ENCODE data around the gene SYNJ2. TPM values are rescaled to one million over a fixed set of nuclear protein-coding genes. Genes with fewer than 3 reads are reported as not detected.

Gene SYNJ2
- total RNA-seq, 4 donors from 2014 or later: 6.6 to 15.6 (median 9.8) TPM

DNA sequence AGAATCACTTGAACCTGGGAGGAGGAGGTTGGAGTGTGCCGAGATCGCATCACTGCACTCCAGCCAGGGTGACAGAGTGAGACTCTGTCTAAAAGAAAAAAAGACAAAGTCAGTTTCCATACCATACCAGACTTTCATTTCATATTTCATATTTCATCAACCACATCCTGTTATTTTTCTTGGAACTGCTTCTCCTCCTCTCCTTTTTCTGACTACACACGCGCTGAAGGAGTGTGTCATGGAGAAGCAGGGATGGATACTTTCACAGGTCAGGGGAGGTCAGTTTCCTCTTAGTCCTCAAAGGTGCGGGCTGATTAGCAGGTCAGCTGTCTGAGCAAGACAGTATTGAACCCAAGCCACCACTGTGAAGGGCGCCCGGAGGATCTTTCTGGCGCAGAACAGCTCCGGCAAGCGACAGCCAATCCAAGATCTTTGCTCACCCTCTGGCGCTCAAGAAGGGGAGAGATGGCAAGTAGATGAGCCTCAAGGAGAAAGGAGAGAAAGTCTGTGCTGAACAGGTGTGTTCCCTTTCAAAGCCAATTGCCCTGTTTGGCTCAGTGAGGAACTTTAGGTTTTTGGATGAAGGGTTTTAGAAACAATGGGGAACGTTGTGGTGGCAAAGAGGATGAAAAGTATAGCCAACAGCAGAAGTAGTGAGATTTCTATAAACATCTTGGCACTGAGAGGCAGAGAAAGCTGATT is 18.9 kb upstream of the SYNJ2 start:
- 55 to 67% methylated on average over 7 to 9 of the region's 12 CpGs for WGBS, 2 donors
- intact Hi-C loops (cut with DNase I): no loop called here
- Histone ChIP-seq H3K9me3 (peaks cover 0 to 24% (median 13%) of the 10 kb centered on the region in 3 donors), H3K27ac (no peak overlapping the region), H3K27me3 (no peaks in the 10 kb centered on the region), H3K4me3 (no peak overlapping the region), H3K4me1 (peaks cover 0 to 28% (median 0%) of the 10 kb centered on the region in 3 donors), H3K36me3 (no peaks in the 10 kb centered on the region)
- TF ChIP-seq, protein P1, sequence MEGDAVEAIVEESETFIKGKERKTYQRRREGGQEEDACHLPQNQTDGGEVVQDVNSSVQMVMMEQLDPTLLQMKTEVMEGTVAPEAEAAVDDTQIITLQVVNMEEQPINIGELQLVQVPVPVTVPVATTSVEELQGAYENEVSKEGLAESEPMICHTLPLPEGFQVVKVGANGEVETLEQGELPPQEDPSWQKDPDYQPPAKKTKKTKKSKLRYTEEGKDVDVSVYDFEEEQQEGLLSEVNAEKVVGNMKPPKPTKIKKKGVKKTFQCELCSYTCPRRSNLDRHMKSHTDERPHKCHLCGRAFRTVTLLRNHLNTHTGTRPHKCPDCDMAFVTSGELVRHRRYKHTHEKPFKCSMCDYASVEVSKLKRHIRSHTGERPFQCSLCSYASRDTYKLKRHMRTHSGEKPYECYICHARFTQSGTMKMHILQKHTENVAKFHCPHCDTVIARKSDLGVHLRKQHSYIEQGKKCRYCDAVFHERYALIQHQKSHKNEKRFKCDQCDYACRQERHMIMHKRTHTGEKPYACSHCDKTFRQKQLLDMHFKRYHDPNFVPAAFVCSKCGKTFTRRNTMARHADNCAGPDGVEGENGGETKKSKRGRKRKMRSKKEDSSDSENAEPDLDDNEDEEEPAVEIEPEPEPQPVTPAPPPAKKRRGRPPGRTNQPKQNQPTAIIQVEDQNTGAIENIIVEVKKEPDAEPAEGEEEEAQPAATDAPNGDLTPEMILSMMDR (IDR thresholded peaks at IDR 0.05): no peak
- no peak for TF ChIP-seq POLR2A (IDR thresholded peaks at IDR 0.05)
- DNase-seq: no peak

DNA sequence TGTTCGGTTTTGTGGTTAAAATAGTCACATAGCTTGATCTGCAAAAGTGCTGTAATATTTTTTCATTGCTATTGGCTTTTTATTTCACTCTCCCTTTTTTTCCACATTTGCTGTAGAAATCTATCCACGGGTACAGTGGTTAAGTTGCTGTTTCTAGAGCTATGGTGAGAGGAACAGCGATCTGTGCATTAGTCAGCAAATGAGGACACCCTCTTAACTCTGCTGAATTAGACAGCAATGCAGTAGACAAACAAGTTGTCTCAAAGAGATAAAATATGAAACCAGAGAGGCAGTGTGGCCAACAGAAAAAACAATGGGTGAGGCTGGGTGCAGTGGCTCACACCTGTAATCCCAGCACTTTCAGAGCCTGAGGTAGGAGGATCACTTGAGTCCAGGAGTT is 17.6 kb upstream of the SYNJ2 start:
- TF ChIP-seq, protein P1 (IDR thresholded peaks at IDR 0.05): no peak
- TF ChIP-seq POLR2A (IDR thresholded peaks at IDR 0.05): no peak
- peaks cover 0 to 33% (median 0%) of the 10 kb centered on the region in 3 donors for H3K4me1 ChIP-seq
- H3K36me3 ChIP-seq: no peaks in the 10 kb centered on the region
- peaks cover 0 to 11% (median 0%) of the 10 kb centered on the region in 3 donors for H3K9me3 ChIP-seq
- no peak overlapping the region for H3K4me3 ChIP-seq
- 55 to 77% methylated on average over 3 of the region's 3 CpGs for WGBS, 2 donors
- no peaks in the 10 kb centered on the region for H3K27me3 ChIP-seq
- intact Hi-C loops (cut with DNase I): no loop called here
- no peak for DNase-seq
- H3K27ac ChIP-seq: no peak overlapping the region

DNA sequence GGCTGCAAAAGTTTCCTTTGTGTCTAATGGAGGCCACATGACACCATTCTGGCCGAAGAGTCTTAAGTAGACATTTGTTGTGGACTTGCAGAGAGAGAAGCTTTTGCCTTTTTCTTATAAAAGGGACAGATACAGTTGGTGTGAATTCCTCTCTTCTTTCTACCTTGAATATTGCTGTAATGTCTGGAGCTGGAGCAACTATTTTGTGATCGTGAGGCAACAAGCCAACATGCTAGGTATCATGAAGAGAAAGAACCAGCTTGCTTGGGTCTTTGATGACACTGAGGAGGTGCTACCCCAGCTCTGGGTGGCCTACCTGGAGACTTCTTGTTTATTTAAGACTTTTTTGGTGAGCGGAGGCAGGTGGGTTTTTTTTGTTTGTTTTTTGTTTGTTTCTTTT is 16.3 kb upstream of the SYNJ2 start:
- no peak for DNase-seq
- TF ChIP-seq POLR2A (IDR thresholded peaks at IDR 0.05): no peak
- TF ChIP-seq, protein P1 (IDR thresholded peaks at IDR 0.05): no peak
- Histone ChIP-seq H3K9me3 (no peaks in the 10 kb centered on the region), H3K27ac (no peak overlapping the region), H3K4me1 (peaks cover 0 to 39% (median 4%) of the 10 kb centered on the region in 3 donors), H3K27me3 (no peaks in the 10 kb centered on the region), H3K4me3 (no peak overlapping the region), H3K36me3 (no peaks in the 10 kb centered on the region)
- 96 to 97% methylated on average over 3 of the region's 3 CpGs for WGBS, 2 donors
- intact Hi-C loops (cut with DNase I): no loop called here

DNA sequence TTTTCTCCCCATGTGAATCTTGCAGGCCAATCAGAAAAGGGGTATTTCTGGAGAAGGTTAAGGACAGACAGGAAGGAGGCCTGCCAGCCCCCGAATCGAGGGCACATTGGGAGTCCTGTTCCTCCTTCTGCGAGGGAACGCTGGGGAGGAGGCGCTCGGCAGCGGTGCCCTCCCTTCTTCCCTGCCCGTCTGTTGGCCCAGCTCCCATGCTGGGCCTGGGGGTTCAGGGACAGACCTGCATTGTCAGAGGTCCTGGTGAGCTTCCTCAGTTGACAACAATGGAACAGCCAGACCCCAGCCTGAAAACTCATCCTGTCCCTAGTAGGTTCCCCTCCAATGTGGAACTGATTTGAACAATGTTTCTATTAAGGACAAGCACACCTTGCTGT is 15.1 kb upstream of the SYNJ2 start:
- TF ChIP-seq, protein P1 (IDR thresholded peaks at IDR 0.05): no peak
- TF ChIP-seq POLR2A (IDR thresholded peaks at IDR 0.05): no peak
- H3K9me3 ChIP-seq: no peaks in the 10 kb centered on the region
- H3K27me3 ChIP-seq: no peaks in the 10 kb centered on the region
- H3K4me1 ChIP-seq: peaks cover 0 to 34% (median 4%) of the 10 kb centered on the region in 3 donors
- no peak for DNase-seq
- 79 to 89% methylated on average over 2 to 8 of the region's 8 CpGs for WGBS, 2 donors
- H3K36me3 ChIP-seq: no peaks in the 10 kb centered on the region
- intact Hi-C loops (cut with DNase I): no loop called here
- H3K4me3 ChIP-seq: no peak overlapping the region
- no peak overlapping the region for H3K27ac ChIP-seq

DNA sequence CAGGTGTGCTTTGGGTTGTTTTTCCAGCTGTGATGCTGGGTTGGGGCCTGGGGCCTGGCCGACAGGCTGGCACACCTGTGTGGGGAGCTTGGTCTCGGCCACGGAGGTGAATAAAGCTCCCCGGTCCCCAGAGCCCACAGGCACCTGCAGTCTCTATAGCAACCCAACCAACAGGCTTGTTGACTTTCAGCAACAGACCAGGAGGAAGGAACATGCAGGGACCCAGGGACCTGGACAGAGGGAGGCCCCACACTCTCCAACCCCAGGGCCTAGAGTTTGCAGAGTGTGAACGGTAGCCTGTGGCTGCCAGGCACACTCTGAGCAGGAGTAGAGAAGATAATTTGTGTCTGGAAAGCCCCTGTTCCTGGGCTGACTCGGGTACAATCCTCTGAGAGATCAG is 14.6 kb upstream of the SYNJ2 start:
- H3K27ac ChIP-seq: no peak overlapping the region
- H3K9me3 ChIP-seq: no peaks in the 10 kb centered on the region
- no peak overlapping the region for H3K4me3 ChIP-seq
- no peaks in the 10 kb centered on the region for H3K36me3 ChIP-seq
- whole genome bisulfite sequencing, 2 donors: 54 to 55% methylated on average over 3 to 6 of the region's 6 CpGs
- intact Hi-C loops (cut with DNase I): no loop called here
- H3K27me3 ChIP-seq: no peaks in the 10 kb centered on the region
- TF ChIP-seq, protein P1 (IDR thresholded peaks at IDR 0.05): no peak
- TF ChIP-seq POLR2A (IDR thresholded peaks at IDR 0.05): no peak
- no peak for DNase-seq
- H3K4me1 ChIP-seq: peaks cover 0 to 29% (median 4%) of the 10 kb centered on the region in 3 donors
